Activated T-helper 17 cell treated with anti-CD3 and anti-CD28 coated beads, Interleukin-2, amount 50 U/mL, for 72 hours (primary cell): ENCODE results near the gene SLC2A8. TPM values are rescaled to one million over a fixed set of nuclear protein-coding genes. Genes with fewer than 3 reads are reported as not detected.
A peak's percentile ranks its signal among the peaks of the same experiment; 100 is the strongest.

Source experiments
- ATAC-seq: fragments of 150-1000 bp; cut with Tn5 transposase; replicated peaks from 2 replicates; pipeline ENCODE4 v1.10.0; 2021; ENCODE audit warnings: mild to moderate bottlenecking, moderate library complexity
- H3K27ac Mint-ChIP-seq: one replicate; pipeline ENCODE4 v1.8.0; 2022; ENCODE audit warnings: mixed read lengths
- H3K27me3 Mint-ChIP-seq: one replicate; pipeline ENCODE4 v1.8.0; 2022; ENCODE audit warnings: mixed read lengths
- H3K36me3 Mint-ChIP-seq: one replicate; pipeline ENCODE4 v1.8.0; 2022; ENCODE audit warnings: low read depth, mild to moderate bottlenecking, mixed read lengths
- H3K4me1 Mint-ChIP-seq: one replicate; pipeline ENCODE4 v1.8.0; 2022; ENCODE audit warnings: mixed read lengths
- H3K4me3 Mint-ChIP-seq: one replicate; pipeline ENCODE4 v1.8.0; 2022; ENCODE audit warnings: mild to moderate bottlenecking, mixed read lengths
- H3K9me3 Mint-ChIP-seq: one replicate; pipeline ENCODE4 v1.8.0; 2022; ENCODE audit warnings: mixed read lengths
- total RNA-seq, 2 donors: library from RNA; stranded (reverse); gene quantifications; one replicate each; pipeline ENCODE4 v1.2.3, GENCODE V29; 2022

The SLC2A8 gene
- total RNA-seq, 2 donors from 2014 or later: 3.0 TPM

DNA sequence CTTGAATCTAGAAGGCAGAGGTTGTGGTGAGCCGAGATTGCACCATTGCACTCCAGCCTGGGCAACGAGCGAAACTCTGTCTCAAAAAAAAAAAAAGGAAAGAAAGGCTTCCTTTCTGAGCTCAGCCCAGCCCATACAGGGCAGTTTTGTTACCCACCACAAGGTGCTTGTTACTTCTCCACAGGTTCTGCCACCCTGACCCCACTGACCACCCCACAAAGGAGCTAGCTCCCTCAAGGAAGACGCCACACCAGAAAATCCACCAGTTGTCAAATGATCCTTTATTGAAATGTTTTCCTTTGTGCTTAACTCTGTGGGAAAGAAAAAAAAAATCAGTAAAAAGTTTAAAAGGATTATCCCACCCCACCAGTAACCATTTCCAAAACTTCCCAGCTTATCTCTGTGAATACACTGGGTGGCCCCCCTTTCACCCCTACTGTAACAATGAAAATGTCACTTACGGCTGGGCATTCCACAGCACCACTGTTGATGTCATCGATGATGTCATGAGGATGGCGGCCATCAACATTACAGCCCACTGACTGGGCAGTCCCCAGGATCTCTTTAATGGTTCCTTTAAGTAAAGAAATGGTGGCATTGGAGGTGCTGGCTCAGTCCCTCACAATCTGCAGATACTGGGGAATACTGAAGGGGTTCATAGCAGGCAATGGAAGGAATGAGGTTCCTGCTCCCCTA is 50.6 kb downstream of the SLC2A8 start:
- Mint-ChIP-seq H3K4me1 (peaks cover 18% of the 10 kb centered on the region), H3K27me3 (no peaks in the 10 kb centered on the region), H3K36me3 (peaks cover 94% of the 10 kb centered on the region), H3K4me3 (peak overlapping the region; percentile 96), H3K9me3 (no peaks in the 10 kb centered on the region), H3K27ac (peak overlapping the region; percentile 96)
- no peak for ATAC-seq

DNA sequence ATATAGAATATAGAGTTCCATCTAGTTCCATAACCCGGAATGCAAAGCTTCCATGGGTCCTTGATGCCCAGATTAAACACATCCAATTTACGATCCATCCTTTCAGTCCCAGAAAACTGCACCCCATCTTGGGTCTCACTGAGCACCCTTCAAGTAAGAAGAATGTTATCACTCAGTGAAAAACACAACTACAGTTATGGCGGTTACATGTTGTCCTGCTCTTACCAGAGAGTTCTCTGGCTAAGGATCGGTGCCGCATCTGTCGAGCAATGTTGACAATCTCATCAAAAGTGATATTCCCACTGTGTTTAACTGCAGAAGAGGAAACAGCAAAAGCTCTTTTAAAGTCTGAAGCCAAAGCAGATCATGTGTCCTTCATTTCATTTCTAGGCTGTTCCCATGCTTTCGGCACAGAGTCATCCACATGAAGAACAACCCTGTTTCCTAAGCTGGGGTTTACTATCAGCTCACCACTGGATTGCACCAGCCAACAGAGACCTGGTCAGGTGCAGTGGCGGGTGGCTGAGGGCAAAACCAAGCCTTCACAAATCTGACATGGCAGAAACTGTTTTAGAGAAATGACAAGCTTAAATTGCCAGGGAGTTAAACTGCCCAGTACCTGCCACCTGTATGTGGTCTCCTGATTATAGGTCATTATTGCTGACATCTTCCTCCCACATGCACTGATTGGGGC is 51.3 kb downstream of the SLC2A8 start:
- no peak for ATAC-seq
- H3K4me1 Mint-ChIP-seq: peaks cover 18% of the 10 kb centered on the region
- H3K27ac Mint-ChIP-seq: peak overlapping the region; percentile 96
- H3K9me3 Mint-ChIP-seq: no peaks in the 10 kb centered on the region
- peak overlapping the region; percentile 96 for H3K4me3 Mint-ChIP-seq
- no peaks in the 10 kb centered on the region for H3K27me3 Mint-ChIP-seq
- H3K36me3 Mint-ChIP-seq: peaks cover 87% of the 10 kb centered on the region

DNA sequence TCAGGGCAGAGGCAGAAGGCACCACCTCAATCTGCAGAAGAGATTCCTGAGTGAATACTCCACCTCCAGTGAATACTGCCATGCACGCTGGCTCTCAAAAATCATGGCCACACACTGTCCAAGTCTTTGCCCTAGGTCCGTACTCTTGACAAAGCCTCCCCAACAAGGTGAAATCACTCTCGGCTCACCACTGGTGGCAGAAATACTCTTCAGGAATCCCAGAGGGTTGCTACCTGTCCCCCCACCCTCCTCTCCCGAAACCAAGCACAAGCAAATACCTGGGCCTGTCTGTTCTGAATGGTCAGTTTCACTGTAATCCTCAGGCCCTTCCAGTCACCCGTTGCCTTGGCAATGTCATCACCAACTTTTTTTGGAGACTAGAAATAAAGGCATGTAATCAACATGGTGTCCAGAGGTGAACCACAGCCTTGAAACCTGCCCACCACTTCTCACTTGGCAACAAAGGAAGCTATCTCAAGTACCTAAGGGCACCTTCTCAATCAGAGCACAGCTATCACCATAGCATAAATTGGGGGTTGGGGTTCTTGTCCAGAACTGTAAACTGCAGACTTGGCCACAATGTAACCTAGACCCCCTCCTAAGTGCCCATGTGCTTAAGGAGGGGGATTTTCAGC is 52.5 kb downstream of the SLC2A8 start:
- ATAC-seq: peak; percentile 4
- no peaks in the 10 kb centered on the region for H3K9me3 Mint-ChIP-seq
- peaks cover 18% of the 10 kb centered on the region for H3K4me1 Mint-ChIP-seq
- H3K27me3 Mint-ChIP-seq: no peaks in the 10 kb centered on the region
- peak overlapping the region; percentile 96 for H3K4me3 Mint-ChIP-seq
- peak overlapping the region; percentile 96 for H3K27ac Mint-ChIP-seq
- H3K36me3 Mint-ChIP-seq: peaks cover 78% of the 10 kb centered on the region

GRCh38 chr9:127450243-127450760 is 53.3 kb downstream of the SLC2A8 start:
- ATAC-seq: peak; percentile 2
- no peaks in the 10 kb centered on the region for H3K27me3 Mint-ChIP-seq
- peaks cover 78% of the 10 kb centered on the region for H3K36me3 Mint-ChIP-seq
- no peaks in the 10 kb centered on the region for H3K9me3 Mint-ChIP-seq
- peak overlapping the region; percentile 96 for H3K27ac Mint-ChIP-seq
- H3K4me1 Mint-ChIP-seq: peaks cover 18% of the 10 kb centered on the region
- peak overlapping the region; percentile 96 for H3K4me3 Mint-ChIP-seq

GRCh38 chr9:127450830-127451607 is 54.0 kb downstream of the SLC2A8 start, which contains the start of the genes LRSAM1 and RPL12:
TSS of gene LRSAM1 (plus strand) at chr9:127451510. CDS start at chr9:127454528, 3,018 bp downstream.
TSS of gene RPL12 (minus strand) at chr9:127451406. CDS start at chr9:127451317, 89 bp downstream.
- ATAC-seq: peak; percentile 76

GRCh38 chr9:127451608-127451857 is 54.6 kb downstream of the SLC2A8 start:
- Mint-ChIP-seq H3K4me3 (peak overlapping the region; percentile 96), H3K36me3 (peaks cover 76% of the 10 kb centered on the region), H3K27me3 (no peaks in the 10 kb centered on the region), H3K9me3 (no peaks in the 10 kb centered on the region), H3K4me1 (peaks cover 15% of the 10 kb centered on the region), H3K27ac (peak overlapping the region; percentile 96)
- no peak for ATAC-seq

More at GRCh38 chr9:127450830-127451607, 54.0 kb downstream of the SLC2A8 start, which contains the start of the genes LRSAM1 and RPL12:
- Mint-ChIP-seq H3K9me3 (no peaks in the 10 kb centered on the region), H3K27ac (peak within 1 kb of the TSS; percentile 96), H3K27me3 (no peaks in the 10 kb centered on the region), H3K4me3 (peak within 1 kb of the TSS; percentile 96), H3K36me3 (peaks cover 78% of the 10 kb centered on the region), H3K4me1 (peaks cover 18% of the 10 kb centered on the region)

GRCh38 chr9:127451858-127452656 is 55.1 kb downstream of the SLC2A8 start:
- peaks cover 76% of the 10 kb centered on the region for H3K36me3 Mint-ChIP-seq
- H3K27ac Mint-ChIP-seq: peak overlapping the region; percentile 96
- no peaks in the 10 kb centered on the region for H3K27me3 Mint-ChIP-seq
- peaks cover 12% of the 10 kb centered on the region for H3K4me1 Mint-ChIP-seq
- H3K4me3 Mint-ChIP-seq: peak overlapping the region; percentile 96
- no peaks in the 10 kb centered on the region for H3K9me3 Mint-ChIP-seq
- ATAC-seq: peak; percentile 33

DNA sequence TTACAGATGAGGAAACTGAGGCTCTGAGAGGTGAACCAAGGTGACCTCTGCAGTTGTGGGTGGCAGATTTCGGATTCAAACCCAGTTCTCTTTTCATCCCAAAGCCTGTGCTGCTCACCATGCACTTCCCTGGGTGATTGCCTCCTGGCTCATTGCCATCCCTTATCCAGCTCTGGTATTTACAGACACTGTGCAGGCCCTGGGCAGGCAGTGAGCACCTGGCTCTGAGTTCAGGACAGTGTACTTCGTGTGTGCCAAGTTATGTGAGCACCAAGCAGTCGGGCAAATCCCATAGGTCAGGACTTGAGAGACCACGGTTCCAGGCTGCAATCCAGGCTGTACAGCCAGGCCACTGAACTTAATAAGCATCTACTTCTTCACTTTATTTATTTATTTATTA is 55.7 kb downstream of the SLC2A8 start:
- no peak for ATAC-seq
- no peaks in the 10 kb centered on the region for H3K27me3 Mint-ChIP-seq
- peak overlapping the region; percentile 96 for H3K27ac Mint-ChIP-seq
- peak overlapping the region; percentile 96 for H3K4me3 Mint-ChIP-seq
- H3K4me1 Mint-ChIP-seq: peaks cover 9% of the 10 kb centered on the region
- H3K9me3 Mint-ChIP-seq: no peaks in the 10 kb centered on the region
- H3K36me3 Mint-ChIP-seq: peaks cover 76% of the 10 kb centered on the region

- no peak for ATAC-seq
- peaks cover 70% of the 10 kb centered on the region for H3K36me3 Mint-ChIP-seq
These were observed 58.5 kb downstream of the SLC2A8 start for GRCh38 chr9:127455324-127455992.

GRCh38 chr9:127457191-127457878 is 60.4 kb downstream of the SLC2A8 start:
- no peaks in the 10 kb centered on the region for H3K9me3 Mint-ChIP-seq
- no peaks in the 10 kb centered on the region for H3K4me1 Mint-ChIP-seq
- peaks cover 71% of the 10 kb centered on the region for H3K36me3 Mint-ChIP-seq
- no peak overlapping the region for H3K27ac Mint-ChIP-seq
- ATAC-seq: no peak
- H3K27me3 Mint-ChIP-seq: no peaks in the 10 kb centered on the region
- no peak overlapping the region for H3K4me3 Mint-ChIP-seq

More at GRCh38 chr9:127455324-127455992, 58.5 kb downstream of the SLC2A8 start:
- H3K27me3 Mint-ChIP-seq: no peaks in the 10 kb centered on the region
- H3K4me3 Mint-ChIP-seq: no peak overlapping the region
- H3K4me1 Mint-ChIP-seq: no peaks in the 10 kb centered on the region
- H3K9me3 Mint-ChIP-seq: no peaks in the 10 kb centered on the region
- no peak overlapping the region for H3K27ac Mint-ChIP-seq
